ENCODE results near the gene CDC20. TPM values are rescaled to one million over a fixed set of nuclear protein-coding genes. Genes with fewer than 3 reads are reported as not detected.
"Not testable (repeated sequence)": the region's sequence is repeated elsewhere in the genome, so short reads cannot be mapped to it uniquely, and the experiment has no call there.

Gene CDC20
- total RNA-seq, 4 donors from 2014 or later, result 0.42 to 0.69 (median 0.54) TPM; not detected in 1

GRCh38 chr1:43395523-43395922, 36.7 kb downstream of the CDC20 start:
- Histone ChIP-seq H3K27me3 (no peaks in the 10 kb centered on the region), H3K36me3 (peaks cover 0 to 14% of the 10 kb centered on the region in 2 donors), H3K27ac (no peak overlapping the region), H3K9me3 (no peaks in the 10 kb centered on the region), H3K4me1 (peaks cover 0 to 17% (median 7%) of the 10 kb centered on the region in 3 donors), H3K4me3 (no peak overlapping the region)
- TF ChIP-seq EP300 (IDR thresholded peaks at IDR 0.05) (no peak), POLR2A (IDR thresholded peaks at IDR 0.05) (no peak), CTCF (IDR thresholded peaks at IDR 0.05) (no peak), POLR2AphosphoS5 (IDR thresholded peaks at IDR 0.05) (no peak)
- WGBS, 2 donors (ENCODE audit: low coverage in 1 of 2), result 88 to 90% methylated on average over 4 of the region's 4 CpGs
- no peak for ATAC-seq

DNA sequence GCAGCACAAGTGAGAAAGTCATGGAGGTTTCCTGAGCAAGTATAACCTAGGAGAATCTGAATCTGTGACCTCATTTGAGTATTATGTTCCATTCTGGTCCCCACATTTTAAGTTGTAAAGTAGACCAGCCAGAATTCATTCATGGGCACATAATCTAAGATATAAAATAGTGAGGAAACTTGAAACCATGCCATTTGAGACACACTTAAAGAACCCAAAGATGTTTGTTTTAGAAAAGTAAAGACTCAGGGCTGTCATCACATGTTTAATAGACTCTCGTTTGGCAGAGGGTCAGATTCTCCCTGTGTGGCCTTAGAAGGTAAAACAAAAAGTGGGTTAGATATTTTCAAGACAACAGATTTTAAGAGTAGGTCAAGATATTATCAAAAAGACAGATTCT, 37.3 kb downstream of the CDC20 start:
- H3K27ac ChIP-seq, result no peak overlapping the region
- ATAC-seq, result no peak
- H3K4me1 ChIP-seq, result peaks cover 0 to 12% (median 2%) of the 10 kb centered on the region in 3 donors
- 23 to 50% methylated on average over 1 of the region's 1 CpG for WGBS, 2 donors (ENCODE audit: low coverage in 1 of 2)
- TF ChIP-seq EP300 (IDR thresholded peaks at IDR 0.05) (no peak), CTCF (IDR thresholded peaks at IDR 0.05) (no peak), POLR2AphosphoS5 (IDR thresholded peaks at IDR 0.05) (no peak), POLR2A (IDR thresholded peaks at IDR 0.05) (no peak)
- H3K4me3 ChIP-seq, result no peak overlapping the region
- H3K9me3 ChIP-seq, result no peaks in the 10 kb centered on the region
- no peaks in the 10 kb centered on the region for H3K27me3 ChIP-seq
- peaks cover 0 to 14% of the 10 kb centered on the region in 2 donors for H3K36me3 ChIP-seq

- H3K9me3 ChIP-seq, result no peaks in the 10 kb centered on the region
- no peaks in the 10 kb centered on the region for H3K27me3 ChIP-seq
- H3K4me1 ChIP-seq, result peaks cover 0 to 11% (median 0%) of the 10 kb centered on the region in 3 donors
- no peak for ATAC-seq
- H3K4me3 ChIP-seq, result no peak overlapping the region
- peaks cover 1 to 19% of the 10 kb centered on the region in 2 donors for H3K36me3 ChIP-seq
- no peak for TF ChIP-seq POLR2AphosphoS5 (IDR thresholded peaks at IDR 0.05)
- no peak for TF ChIP-seq POLR2A (IDR thresholded peaks at IDR 0.05)
- no peak for TF ChIP-seq EP300 (IDR thresholded peaks at IDR 0.05)
- TF ChIP-seq CTCF (IDR thresholded peaks at IDR 0.05), result no peak
- WGBS, 2 donors (ENCODE audit: low coverage in 1 of 2), result 90 to 94% methylated on average over 3 of the region's 3 CpGs
- no peak overlapping the region for H3K27ac ChIP-seq
Measured at GRCh38 chr1:43398227-43398626, 39.4 kb downstream of the CDC20 start.

GRCh38 chr1:43400441-43400840, 41.7 kb downstream of the CDC20 start:
- ATAC-seq, H3K27ac ChIP-seq, H3K9me3 ChIP-seq, H3K27me3 ChIP-seq, H3K4me3 ChIP-seq: not testable (repeated sequence)
- Histone ChIP-seq H3K36me3 (peaks cover 3 to 36% of the 10 kb centered on the region in 2 donors), H3K4me1 (peaks cover 0 to 11% (median 0%) of the 10 kb centered on the region in 3 donors)
- WGBS, 2 donors (ENCODE audit: low coverage in 1 of 2), result 93 to 100% methylated on average over 2 to 5 of the region's 9 CpGs

DNA sequence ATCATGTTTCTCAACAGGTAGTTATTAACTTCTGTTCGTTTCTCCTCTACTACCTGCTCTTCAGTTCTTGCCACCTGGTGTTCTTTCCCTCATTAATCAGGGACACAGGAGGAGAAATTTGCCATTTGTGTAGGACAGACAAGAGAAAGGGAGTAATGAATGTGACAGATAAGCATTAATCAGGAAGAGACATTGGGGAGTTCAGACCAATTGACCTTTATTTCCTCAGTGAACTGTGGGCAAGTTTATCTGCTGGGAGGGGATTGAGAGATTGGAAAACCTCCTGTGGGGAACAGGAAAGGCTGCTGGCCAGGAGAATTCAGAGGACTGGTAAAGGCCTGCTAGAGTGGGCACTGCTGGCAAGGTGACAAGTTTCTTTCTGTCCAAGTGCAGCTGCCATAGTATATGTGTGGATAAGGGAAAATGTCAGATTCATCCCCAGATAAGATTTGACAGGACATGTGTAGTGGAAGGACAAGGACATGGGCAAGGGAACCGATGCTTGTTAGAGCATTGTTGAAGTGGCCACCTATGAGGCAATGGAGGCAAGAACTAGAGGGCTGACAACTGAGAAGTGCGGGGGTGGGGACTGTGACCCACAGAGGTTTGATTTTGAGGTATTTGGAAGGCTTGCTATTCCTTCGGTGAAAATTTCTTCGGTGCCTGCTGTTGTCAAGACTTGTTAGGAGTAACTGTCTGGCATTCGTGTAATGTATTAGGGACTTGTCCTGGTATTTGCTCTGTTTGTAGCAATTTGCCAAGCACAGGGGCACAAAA, 43.5 kb downstream of the CDC20 start:
- H3K27me3 ChIP-seq, result no peaks in the 10 kb centered on the region
- no peak for TF ChIP-seq EP300 (IDR thresholded peaks at IDR 0.05)
- TF ChIP-seq CTCF (IDR thresholded peaks at IDR 0.05), result no peak
- TF ChIP-seq POLR2AphosphoS5 (IDR thresholded peaks at IDR 0.05), result no peak
- no peak for TF ChIP-seq POLR2A (IDR thresholded peaks at IDR 0.05)
- ATAC-seq, result no peak
- H3K36me3 ChIP-seq, result peaks cover 6 to 46% of the 10 kb centered on the region in 2 donors
- no peaks in the 10 kb centered on the region for H3K9me3 ChIP-seq
- H3K4me1 ChIP-seq, result peaks cover 0 to 4% (median 0%) of the 10 kb centered on the region in 3 donors
- WGBS, 2 donors (ENCODE audit: low coverage in 1 of 2), result 76 to 89% methylated on average over 3 to 6 of the region's 6 CpGs
- no peak overlapping the region for H3K4me3 ChIP-seq
- H3K27ac ChIP-seq, result no peak overlapping the region

All from gastroesophageal sphincter (tissue), 4 donors.